Mesenchymal stem cell (in vitro differentiated cells and primary cell): ENCODE measurements around the gene MYOZ2.

ENCODE experiments used
- DNase-seq: peaks from one replicate; pipeline ENCODE4 v3.0.0-alpha.2; 2013
- H2AFZ ChIP-seq: one replicate; pipeline ENCODE4 v1.6.1; 2013; ENCODE audit warnings: low read depth, mild to moderate bottlenecking, control low read depth, inconsistent platforms, low read length, moderate library complexity
- H2AK5ac ChIP-seq: 2 replicates; pipeline ENCODE4 v1.6.1; 2013; ENCODE audit warnings: low read length, moderate library complexity, mild to moderate bottlenecking, inconsistent platforms; ENCODE audit not compliant: severe bottlenecking
- H2BK120ac ChIP-seq: one replicate; pipeline ENCODE4 v1.6.1; 2013; ENCODE audit warnings: low read depth, mild to moderate bottlenecking, inconsistent platforms, low read length, moderate library complexity
- H2BK12ac ChIP-seq, 2 experiments: one replicate each; pipeline ENCODE4 v1.6.1; 2013; ENCODE audit warnings: inconsistent platforms in 2 of 2, low read length in 2 of 2, mild to moderate bottlenecking in 2 of 2, moderate library complexity in 2 of 2, control low read depth in 1 of 2
- H2BK15ac ChIP-seq: one replicate; pipeline ENCODE4 v1.6.1; 2013; ENCODE audit warnings: mild to moderate bottlenecking, low read depth, inconsistent platforms; ENCODE audit not compliant: poor library complexity, severe bottlenecking
- H2BK5ac ChIP-seq: 2 replicates; pipeline ENCODE4 v1.6.1; 2013; ENCODE audit warnings: low read depth, mild to moderate bottlenecking, low read length, control low read depth, inconsistent platforms; ENCODE audit not compliant: poor library complexity, severe bottlenecking
- H3K14ac ChIP-seq, 2 experiments: one replicate each; pipeline ENCODE4 v1.6.1; 2013; ENCODE audit warnings: inconsistent platforms in 2 of 2, low read length in 2 of 2, control low read depth in 1 of 2, mild to moderate bottlenecking in 1 of 2, moderate library complexity in 1 of 2
- H3K18ac ChIP-seq, 2 experiments: one replicate each; pipeline ENCODE4 v1.6.1; 2013; ENCODE audit warnings: inconsistent platforms in 2 of 2, low read length in 2 of 2, control low read depth in 1 of 2, low read depth in 1 of 2, mild to moderate bottlenecking in 1 of 2
- H3K23ac ChIP-seq, 2 experiments: one replicate each; pipeline ENCODE4 v1.6.1; 2013; ENCODE audit warnings: inconsistent platforms in 2 of 2, low read length in 2 of 2, mild to moderate bottlenecking in 2 of 2, moderate library complexity in 2 of 2, control low read depth in 1 of 2
- H3K27ac ChIP-seq: 2 replicates; pipeline ENCODE4 v1.5.1; 2013; ENCODE audit warnings: mild to moderate bottlenecking, moderate library complexity, low read length, control low read depth, inconsistent platforms; ENCODE audit not compliant: poor library complexity, severe bottlenecking
- H3K27me3 ChIP-seq, 2 experiments: 2 replicates each; pipeline versions ENCODE4 v1.6.1 to v1.7.0; 2013; ENCODE audit warnings: low read length in 2 of 2, mild to moderate bottlenecking in 2 of 2, moderate library complexity in 2 of 2, control low read depth in 1 of 2, inconsistent platforms in 1 of 2; ENCODE audit not compliant: control insufficient read depth in 1 of 2, insufficient read depth in 1 of 2
- H3K36me3 ChIP-seq, 2 experiments: 2 replicates each; pipeline versions ENCODE4 v1.6.1 to v1.7.0; 2013; ENCODE audit warnings: low read length in 2 of 2, control low read depth in 1 of 2, inconsistent platforms in 1 of 2, low read depth in 1 of 2, mild to moderate bottlenecking in 1 of 2; ENCODE audit not compliant: insufficient read depth in 2 of 2, control insufficient read depth in 1 of 2
- H3K4ac ChIP-seq, 2 experiments: one replicate each; pipeline ENCODE4 v1.6.1; 2013; ENCODE audit warnings: inconsistent platforms in 2 of 2, low read length in 2 of 2, mild to moderate bottlenecking in 2 of 2, moderate library complexity in 2 of 2, control low read depth in 1 of 2, low read depth in 1 of 2
- H3K4me1 ChIP-seq: 2 replicates; pipeline ENCODE4 v1.6.1; 2013; ENCODE audit warnings: low read depth, low read length, control low read depth; ENCODE audit not compliant: control insufficient read depth, insufficient read depth
- H3K4me2 ChIP-seq: 2 replicates; pipeline ENCODE4 v1.6.1; 2013; ENCODE audit warnings: low read length, mild to moderate bottlenecking, inconsistent platforms; ENCODE audit not compliant: poor library complexity, severe bottlenecking
- H3K4me3 ChIP-seq, 2 experiments: 2 replicates each; pipeline versions ENCODE4 v1.5.1 to v1.7.0; 2013; ENCODE audit warnings: low read length in 2 of 2, mild to moderate bottlenecking in 2 of 2, control low read depth in 1 of 2, low read depth in 1 of 2; ENCODE audit not compliant: insufficient read depth in 1 of 2
- H3K79me1 ChIP-seq: replicated peaks from 2 replicates; pipeline ENCODE4 v1.6.1; 2013; ENCODE audit warnings: mild to moderate bottlenecking, control low read depth, low read length, inconsistent platforms; ENCODE audit not compliant: poor library complexity, severe bottlenecking
- H3K9ac ChIP-seq: 2 replicates; pipeline ENCODE4 v1.7.0; 2013; ENCODE audit warnings: mild to moderate bottlenecking, low read length, moderate library complexity
- H3K9me3 ChIP-seq: 2 replicates; pipeline ENCODE4 v1.7.0; 2013; ENCODE audit warnings: mild to moderate bottlenecking, low read length; ENCODE audit not compliant: control insufficient read depth
- H4K8ac ChIP-seq: one replicate; pipeline ENCODE4 v1.6.1; 2013; ENCODE audit warnings: inconsistent platforms, mild to moderate bottlenecking, low read length, moderate library complexity
- H4K91ac ChIP-seq: one replicate; pipeline ENCODE4 v1.6.1; 2013; ENCODE audit warnings: mild to moderate bottlenecking, low read length, inconsistent platforms
- WGBS: methylation state at CpG from one replicate; pipeline ENCODE4 v1.1.7; 2013; ENCODE audit warnings: mixed read lengths; 5-methylcytosine and 5-hydroxymethylcytosine counted together

The MYOZ2 gene

DNA sequence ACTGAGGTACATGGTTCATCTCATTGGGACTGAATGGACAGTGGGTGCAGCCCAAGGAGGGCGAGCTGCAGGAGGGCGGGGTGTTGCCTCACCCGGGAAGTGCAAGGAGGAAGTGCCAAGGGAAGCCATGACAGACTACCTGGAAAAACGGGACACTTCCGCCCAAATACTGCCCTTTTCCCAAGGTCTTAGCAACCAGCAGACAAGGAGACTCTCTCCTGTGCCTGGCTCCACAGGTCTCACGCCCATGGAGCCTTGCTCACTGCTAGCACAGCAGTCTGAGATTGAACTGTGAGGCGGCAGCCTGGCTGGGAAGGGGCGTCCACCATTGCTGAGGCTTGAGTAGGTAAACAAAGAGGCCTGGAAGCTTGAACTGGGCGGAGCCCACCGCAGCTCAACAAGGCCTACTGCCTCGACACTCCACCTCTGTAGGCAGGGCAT lies 62.2 kb downstream of the MYOZ2 start:
- Histone ChIP-seq H3K79me1 (no peaks in the 10 kb centered on the region), H3K9ac (no peak overlapping the region), H3K4me2 (no peak overlapping the region), H2BK5ac (no peak overlapping the region), H3K4me1 (no peaks in the 10 kb centered on the region), H2BK15ac (no peak overlapping the region), H3K18ac (no peak overlapping the region), H3K27ac (no peak overlapping the region), H3K36me3 (no peaks in the 10 kb centered on the region), H4K8ac (no peak overlapping the region), H2AK5ac (no peak overlapping the region), H3K9me3 (no peaks in the 10 kb centered on the region), H3K4me3 (no peak overlapping the region), H3K23ac (no peak overlapping the region), H2BK120ac (no peak overlapping the region), H2BK12ac (no peak overlapping the region), H3K27me3 (no peaks in the 10 kb centered on the region), H3K14ac (no peak overlapping the region), H3K4ac (no peak overlapping the region), H4K91ac (no peak overlapping the region), H2AFZ (no peak overlapping the region)
- 94% methylated on average over 11 of the region's 11 CpGs for WGBS
- no peak for DNase-seq

DNA sequence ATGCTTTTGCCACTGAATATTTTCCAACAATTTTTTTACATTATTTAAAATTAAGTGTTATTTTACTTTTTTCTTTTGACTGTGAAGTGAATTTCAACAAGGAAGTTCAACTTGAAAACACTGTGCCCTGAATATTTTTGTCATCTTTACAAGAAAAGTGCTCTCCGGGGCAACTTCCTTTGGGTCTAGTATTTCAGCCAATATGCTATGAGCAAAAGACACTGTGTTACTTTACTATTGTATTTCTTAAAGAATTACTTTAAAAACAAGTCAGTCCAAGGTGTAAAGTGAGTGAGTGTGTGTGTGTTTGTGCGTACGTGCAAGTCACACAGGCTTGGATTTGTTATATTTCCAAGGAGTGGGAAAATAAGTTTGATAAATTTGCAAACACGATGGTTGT lies 69.3 kb downstream of the MYOZ2 start:
- no peaks in the 10 kb centered on the region for H3K36me3 ChIP-seq
- H2BK5ac ChIP-seq, result no peak overlapping the region
- H2AK5ac ChIP-seq, result no peak overlapping the region
- H2BK15ac ChIP-seq, result no peak overlapping the region
- H3K23ac ChIP-seq, result no peak overlapping the region
- H3K27me3 ChIP-seq, result no peaks in the 10 kb centered on the region
- no peak overlapping the region for H3K27ac ChIP-seq
- H3K14ac ChIP-seq, result no peak overlapping the region
- no peak overlapping the region for H2BK12ac ChIP-seq
- no peak overlapping the region for H2AFZ ChIP-seq
- H3K4ac ChIP-seq, result no peak overlapping the region
- no peak overlapping the region for H3K4me3 ChIP-seq
- H3K9ac ChIP-seq, result peak overlapping the region; percentile 71
- no peaks in the 10 kb centered on the region for H3K4me1 ChIP-seq
- H3K18ac ChIP-seq, result no peak overlapping the region
- no peak overlapping the region for H2BK120ac ChIP-seq
- DNase-seq, result no peak
- H4K8ac ChIP-seq, result no peak overlapping the region
- 94% methylated on average over 2 of the region's 4 CpGs for WGBS
- H3K9me3 ChIP-seq, result no peaks in the 10 kb centered on the region
- no peak overlapping the region for H3K4me2 ChIP-seq
- H4K91ac ChIP-seq, result no peak overlapping the region
- H3K79me1 ChIP-seq, result no peaks in the 10 kb centered on the region

DNA sequence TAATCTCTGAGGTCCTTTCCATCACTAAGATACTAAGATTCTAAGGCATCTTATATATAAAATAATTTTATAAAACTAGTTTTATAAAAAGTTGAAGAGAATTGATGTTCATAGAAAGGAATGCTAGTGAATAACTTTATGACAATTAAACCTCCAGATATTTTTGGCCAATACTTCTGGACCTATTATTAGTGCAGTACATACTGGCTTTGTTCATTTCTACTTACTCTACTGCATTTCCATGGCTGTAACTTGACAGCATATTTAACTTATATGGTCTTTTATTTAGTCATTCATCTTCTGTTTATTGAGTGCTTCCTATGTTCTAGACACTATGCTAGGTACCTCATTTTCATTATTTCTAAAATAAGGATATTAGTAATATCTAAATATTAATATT lies 70.1 kb downstream of the MYOZ2 start:
- Histone ChIP-seq H3K14ac (no peak overlapping the region), H2BK15ac (no peak overlapping the region)

DNA sequence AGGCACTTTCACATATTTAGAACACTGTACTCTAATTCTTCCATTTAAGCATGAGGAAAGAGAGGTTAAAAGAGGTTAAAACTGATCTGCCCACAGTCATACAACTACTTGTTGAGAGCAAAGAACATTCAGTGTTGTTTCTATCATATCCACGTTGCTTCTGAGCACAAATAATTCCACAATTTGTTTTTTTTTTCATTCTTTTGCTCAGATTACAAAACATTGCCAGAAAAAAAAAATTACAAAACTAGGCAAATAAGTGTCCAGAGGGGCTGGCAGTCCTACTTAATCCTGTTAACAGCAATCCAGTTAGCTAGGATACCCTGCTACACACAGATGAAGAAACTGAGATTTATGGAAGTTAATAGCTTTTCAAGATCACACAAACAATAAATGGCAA lies 70.5 kb downstream of the MYOZ2 start:
- Histone ChIP-seq H2BK15ac (no peak overlapping the region), H3K9ac (peak overlapping the region; percentile 69), H3K4me3 (peak overlapping the region in 1 of 2 experiments; percentile 28), H3K4ac (no peak overlapping the region), H2BK120ac (no peak overlapping the region), H2BK12ac (no peak overlapping the region), H3K4me1 (no peaks in the 10 kb centered on the region), H3K4me2 (no peak overlapping the region), H4K8ac (no peak overlapping the region), H3K79me1 (peaks cover 2% of the 10 kb centered on the region), H3K23ac (no peak overlapping the region), H3K18ac (no peak overlapping the region), H2AFZ (no peak overlapping the region), H3K27ac (no peak overlapping the region), H2AK5ac (no peak overlapping the region), H2BK5ac (no peak overlapping the region), H3K14ac (no peak overlapping the region), H3K9me3 (no peaks in the 10 kb centered on the region), H4K91ac (no peak overlapping the region), H3K27me3 (no peaks in the 10 kb centered on the region), H3K36me3 (no peaks in the 10 kb centered on the region)
- 26% methylated on average over 1 of the region's 1 CpG for WGBS
- no peak for DNase-seq

More for the DNA sequence above, 70.1 kb downstream of the MYOZ2 start:
- H2AK5ac ChIP-seq, result no peak overlapping the region
- H2AFZ ChIP-seq, result no peak overlapping the region
- no peak overlapping the region for H2BK120ac ChIP-seq
- H3K27ac ChIP-seq, result no peak overlapping the region
- no peak overlapping the region for H4K91ac ChIP-seq
- peak overlapping the region; percentile 69 for H3K9ac ChIP-seq
- no peak for DNase-seq
- no peak overlapping the region for H2BK12ac ChIP-seq
- no peak overlapping the region for H3K18ac ChIP-seq
- H4K8ac ChIP-seq, result no peak overlapping the region
- no peaks in the 10 kb centered on the region for H3K27me3 ChIP-seq
- H3K9me3 ChIP-seq, result no peaks in the 10 kb centered on the region
- H3K36me3 ChIP-seq, result no peaks in the 10 kb centered on the region
- no peak overlapping the region for H3K4me3 ChIP-seq
- no peak overlapping the region for H3K4ac ChIP-seq
- no peaks in the 10 kb centered on the region for H3K79me1 ChIP-seq
- H3K4me1 ChIP-seq, result no peaks in the 10 kb centered on the region
- no peak overlapping the region for H3K4me2 ChIP-seq
- no peak overlapping the region for H2BK5ac ChIP-seq
- no peak overlapping the region for H3K23ac ChIP-seq
